H1 (cell line): ENCODE measurements around the gene CDPF1. TPM values are rescaled to one million over a fixed set of nuclear protein-coding genes. Genes with fewer than 3 reads are reported as not detected.
A peak's percentile ranks its signal among the peaks of the same experiment; 100 is the strongest.

ENCODE experiments used
- CTCF ChIA-PET: fragments of 300-600 bp; sonication (Branson Sonifier 250); formaldehyde crosslinking; loops from one replicate; lab custom pipeline; 2021; ENCODE audit not compliant: partially characterized antibody; lab: Charles Lee
- POLR2A ChIA-PET: fragments of 300-600 bp; sonication (Branson Sonifier 250); formaldehyde crosslinking; loops from one replicate; lab custom pipeline; 2021; ENCODE audit warnings: inconsistent platforms; ENCODE audit not compliant: partially characterized antibody; lab: Charles Lee
- DNase-seq, 2 experiments: peaks; one replicate each; pipeline versions ENCODE4 v3.0.0 to v3.0.0-alpha.2; 2010 to 2022; ENCODE audit warnings: low spot score in 2 of 2, low read depth in 1 of 2, mixed read lengths in 1 of 2
- FAIRE-seq: peaks from 2 replicates; lab custom pipeline; 2011; peaks lifted over from hg19 to GRCh38; lab: Jason Lieb, UNC
- H2AFZ ChIP-seq: 2 replicates; pipeline ENCODE4 v1.8.1; 2012; ENCODE audit warnings: low read length, inconsistent platforms
- H2AK5ac ChIP-seq: 2 replicates; pipeline ENCODE4 v1.6.1; 2013; ENCODE audit warnings: low read depth, low read length
- H2BK120ac ChIP-seq: replicated peaks from 2 replicates; pipeline ENCODE3; 2013; ENCODE audit warnings: low read depth, low read length, inconsistent platforms
- H2BK12ac ChIP-seq: 2 replicates; pipeline ENCODE4 v1.6.1; 2013; ENCODE audit warnings: low read depth, low read length
- H2BK15ac ChIP-seq: 2 replicates; pipeline ENCODE4 v1.6.1; 2013; ENCODE audit warnings: low read length
- H2BK20ac ChIP-seq: 2 replicates; pipeline ENCODE4 v1.6.1; 2013; ENCODE audit warnings: low read length
- H2BK5ac ChIP-seq: 2 replicates; pipeline ENCODE4 v1.6.1; 2013; ENCODE audit warnings: low read depth, low read length
- H3K14ac ChIP-seq: 2 replicates; pipeline ENCODE4 v1.6.1; 2013; ENCODE audit warnings: inconsistent platforms; ENCODE audit not compliant: insufficient read length
- H3K18ac ChIP-seq: 2 replicates; pipeline ENCODE4 v1.6.1; 2013; ENCODE audit warnings: low read length; ENCODE audit errors: extremely low read depth
- H3K23ac ChIP-seq: 2 replicates; pipeline ENCODE4 v1.6.1; 2013; ENCODE audit warnings: inconsistent platforms; ENCODE audit not compliant: insufficient read length
- H3K23me2 ChIP-seq: 2 replicates; pipeline ENCODE4 v1.6.1; 2013; ENCODE audit warnings: low read depth, low read length
- H3K27ac ChIP-seq: 2 replicates; pipeline ENCODE4 v1.6.1; 2011; ENCODE audit warnings: low read depth, low read length, inconsistent platforms
- H3K27me3 ChIP-seq, 4 experiments: replicated peaks in 1 of 4; 1 replicate in 1 of 4; 2 replicates in 3 of 4; pipeline versions ENCODE4 v1.6.1 to v1.8.1; 2011 to 2013; ENCODE audit warnings: low read length in 3 of 4, mild to moderate bottlenecking in 3 of 4, inconsistent platforms in 2 of 4, mixed read lengths in 2 of 4, moderate library complexity in 1 of 4; ENCODE audit not compliant: control insufficient read depth in 3 of 4, insufficient read depth in 3 of 4; ENCODE audit errors: extremely low read depth in 1 of 4
- H3K36me3 ChIP-seq, 4 experiments: 2 replicates each; pipeline versions ENCODE4 v1.6.1 to v1.8.1; 2011 to 2013; ENCODE audit warnings: mild to moderate bottlenecking in 4 of 4, low read length in 3 of 4, moderate library complexity in 2 of 4, control low read depth in 1 of 4, inconsistent platforms in 1 of 4; ENCODE audit not compliant: insufficient read depth in 4 of 4, control insufficient read depth in 2 of 4
- H3K4ac ChIP-seq: replicated peaks from 2 replicates; pipeline ENCODE3; 2013; ENCODE audit warnings: low read length, low read depth, mixed read lengths, inconsistent platforms; ENCODE audit not compliant: insufficient read length
- H3K4me1 ChIP-seq, 4 experiments: replicated peaks in 1 of 4; 1 replicate in 1 of 4; 2 replicates in 3 of 4; pipeline versions ENCODE4 v1.6.1 to v1.8.1; 2011 to 2013; ENCODE audit warnings: low read length in 3 of 4, inconsistent platforms in 2 of 4, mixed read lengths in 1 of 4; ENCODE audit not compliant: insufficient read depth in 4 of 4, control insufficient read depth in 3 of 4
- H3K4me2 ChIP-seq, 2 experiments: 2 replicates each; pipeline versions ENCODE4 v1.6.1 to v1.8.1; 2011 to 2013; ENCODE audit warnings: low read depth in 2 of 2, low read length in 2 of 2, control low read depth in 1 of 2, inconsistent platforms in 1 of 2, mild to moderate bottlenecking in 1 of 2; ENCODE audit not compliant: insufficient read depth in 1 of 2
- H3K4me3 ChIP-seq, 4 experiments: fragments of 200-600, 300-600 bp in 1 of 4; sonication (generic), shearing (Covaris generic), sonication (Bioruptor Twin) in 1 of 4; 2 replicates each; pipeline versions ENCODE4 v1.5.1 to v1.8.1; 2011 to 2016; ENCODE audit warnings: low read length in 4 of 4, low read depth in 3 of 4, control low read depth in 2 of 4, inconsistent platforms in 2 of 4, mild to moderate bottlenecking in 2 of 4, mixed read lengths in 1 of 4, moderate library complexity in 1 of 4; ENCODE audit not compliant: insufficient read depth in 2 of 4; ENCODE audit errors: extremely low read depth in 1 of 4
- H3K56ac ChIP-seq: replicated peaks from 2 replicates; pipeline ENCODE3; 2013; ENCODE audit warnings: low read depth, mild to moderate bottlenecking, mixed read lengths, low read length, inconsistent platforms; ENCODE audit not compliant: insufficient read length
- H3K79me1 ChIP-seq: 2 replicates; pipeline ENCODE4 v1.6.1; 2013; ENCODE audit warnings: low read depth, low read length, control low read depth
- H3K79me2 ChIP-seq, 2 experiments: 2 replicates each; pipeline versions ENCODE4 v1.6.1 to v1.8.1; 2012 to 2013; ENCODE audit warnings: low read length in 2 of 2, mild to moderate bottlenecking in 2 of 2, inconsistent platforms in 1 of 2; ENCODE audit not compliant: insufficient read depth in 2 of 2, control insufficient read depth in 1 of 2
- H3K9ac ChIP-seq, 4 experiments: replicated peaks in 1 of 4; 1 replicate in 1 of 4; 2 replicates in 3 of 4; pipeline versions ENCODE4 v1.6.1 to v1.8.1; 2011 to 2013; ENCODE audit warnings: low read depth in 3 of 4, low read length in 3 of 4, control low read depth in 2 of 4, mild to moderate bottlenecking in 2 of 4, moderate library complexity in 2 of 4, inconsistent platforms in 1 of 4; ENCODE audit errors: extremely low read depth in 1 of 4
- H3K9me3 ChIP-seq, 2 experiments: 2 replicates each; pipeline versions ENCODE4 v1.6.1 to v1.8.1; 2012 to 2013; ENCODE audit warnings: mild to moderate bottlenecking in 2 of 2, moderate library complexity in 2 of 2, control low read depth in 1 of 2, inconsistent platforms in 1 of 2, low read depth in 1 of 2, low read length in 1 of 2, mixed read lengths in 1 of 2; ENCODE audit not compliant: insufficient read depth in 2 of 2
- H4K20me1 ChIP-seq, 2 experiments: replicated peaks in 1 of 2; 2 replicates each; pipeline versions ENCODE3 to v1.8.1; 2011 to 2013; ENCODE audit warnings: inconsistent platforms in 2 of 2, low read length in 2 of 2, mild to moderate bottlenecking in 1 of 2; ENCODE audit not compliant: insufficient read depth in 2 of 2, control insufficient read depth in 1 of 2
- H4K5ac ChIP-seq: 2 replicates; pipeline ENCODE4 v1.6.1; 2013; ENCODE audit warnings: low read length, low read depth, mixed read lengths, inconsistent platforms; ENCODE audit not compliant: insufficient read length
- H4K8ac ChIP-seq: 2 replicates; pipeline ENCODE4 v1.8.0; 2013; ENCODE audit warnings: mild to moderate bottlenecking, moderate library complexity, low read length, inconsistent platforms; ENCODE audit not compliant: insufficient read depth; ENCODE audit errors: extremely low read depth
- H4K91ac ChIP-seq: replicated peaks from 2 replicates; pipeline ENCODE3; 2013; ENCODE audit warnings: low read length, mixed read lengths, inconsistent platforms; ENCODE audit not compliant: insufficient read length
- BRCA1 ChIP-seq: IDR thresholded peaks from 2 replicates; pipeline ENCODE4 v1.6.1; 2012; ENCODE audit warnings: low read depth, low read length, improper control_type of control experiment
- NRF1 ChIP-seq: IDR thresholded peaks from 2 replicates; pipeline ENCODE4 v1.6.1; 2011; ENCODE audit warnings: mild to moderate bottlenecking, low read depth, low read length, improper control_type of control experiment
- POLR2A ChIP-seq, 2 experiments: IDR thresholded peaks; 1 replicate in 1 of 2; 2 replicates in 1 of 2; pipeline ENCODE4 v1.6.1; 2011; ENCODE audit warnings: low read depth in 2 of 2, low read length in 2 of 2, mild to moderate bottlenecking in 2 of 2; ENCODE audit errors: control extremely low read depth in 1 of 2
- SP4 ChIP-seq: IDR thresholded peaks from 2 replicates; pipeline ENCODE4 v1.6.1; 2012; ENCODE audit warnings: low read length, inconsistent platforms
- ZNF274 ChIP-seq: IDR thresholded peaks from 2 replicates; pipeline ENCODE4 v1.7.0; 2012; ENCODE audit warnings: low read length, borderline replicate concordance; ENCODE audit errors: extremely low read depth
- WGBS, 2 experiments: shearing (Covaris generic) in 1 of 2; methylation state at CpG; one replicate each; pipeline versions ENCODE4 v1.1.6 to v1.1.7; 2013 to 2015; ENCODE audit warnings: low lambda C conversion rate in 2 of 2, mixed read lengths in 2 of 2, inconsistent platforms in 1 of 2, low coverage in 1 of 2, missing lambda C conversion rate in 1 of 2; ENCODE audit not compliant: insufficient replicate concordance in 2 of 2, insufficient coverage in 1 of 2, insufficient read length in 1 of 2; ENCODE audit errors: extremely low coverage in 1 of 2, missing lambda C conversion rate in 1 of 2; 5-methylcytosine and 5-hydroxymethylcytosine counted together
- polyA plus RNA-seq, 7 experiments: library from polyadenylated mRNA; depleted of rRNA in 3 of 7; stranded (reverse) in 5 of 7; unstranded in 2 of 7; fragments of >200 nt in 5 of 7; fragments of 200-250 nt in 2 of 7; gene quantifications; 1 replicate in 5 of 7; 2 replicates in 1 of 7; 4 replicates in 1 of 7; pipeline versions ENCODE4 v1.2.1 to v1.2.3, GENCODE V29; 2011 to 2013; ENCODE audit warnings: missing spikeins in 2 of 7, mixed read lengths in 2 of 7
- total RNA-seq: library from RNA; stranded (reverse); fragmentation: NEBNext Ultra II Directional; extraction: Animal tissue kit (Norgen Biotek cat#: 25700); gene quantifications from 2 replicates; pipeline ENCODE4 v1.2.1, GENCODE V29; 2021
- TF ChIP-seq, protein P1 (sequence below): IDR thresholded peaks from 2 replicates; pipeline ENCODE4 v1.6.1; 2012; ENCODE audit warnings: inconsistent platforms

The CDPF1 gene
- total and polyA plus RNA-seq, 2 of the 8 experiments (the other 6 are each of a cell fraction or from before 2014, with no cell fraction given), result 9.7 to 13.7 TPM

DNA sequence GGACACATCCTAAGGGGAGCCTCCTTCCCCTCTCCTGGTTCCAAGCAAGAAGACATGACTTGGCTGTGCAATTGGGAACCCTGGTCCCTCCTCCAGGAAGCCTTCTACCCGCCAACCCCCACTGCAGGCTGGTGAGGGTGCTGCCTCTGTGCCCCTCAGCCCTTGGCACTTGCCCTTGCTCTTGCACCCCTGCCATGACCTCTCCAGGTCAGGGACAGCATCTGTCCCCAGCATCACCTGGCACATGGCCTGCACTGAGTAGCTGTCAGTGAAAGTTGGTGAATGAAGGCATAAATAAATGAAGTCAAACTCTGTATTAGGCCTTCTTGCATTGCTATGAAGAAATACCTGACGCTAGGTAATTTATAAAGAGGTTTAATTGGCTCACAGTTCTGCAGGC lies 44.7 kb upstream of the CDPF1 start:
- WGBS, 2 experiments, result 77% methylated on average over 2 of the region's 2 CpGs; no CpG with 5 or more reads in 1 of the 2 experiments
- CTCF ChIA-PET, result interaction anchor here (1.0 kb wide), 2 partner anchors 12 to 269 kb away, joined by 3 read pairs; no protein-coding TSS in a partner anchor
- FAIRE-seq, result no peak

More for the DNA sequence above, 44.7 kb upstream of the CDPF1 start:
- no peak overlapping the region for H3K56ac ChIP-seq
- no peak overlapping the region for H2AK5ac ChIP-seq
- no peak overlapping the region for H3K27ac ChIP-seq
- no peak overlapping the region for H2BK120ac ChIP-seq
- H3K14ac ChIP-seq, result no peak overlapping the region
- POLR2A ChIA-PET, result interaction anchor here (1.3 to 2.0 kb wide), 4 partner anchors 8 to 12 kb away, joined by 4 to 7 read pairs (median 5); no protein-coding TSS in a partner anchor
- H3K23ac ChIP-seq, result no peak overlapping the region
- no peak overlapping the region for H3K9ac ChIP-seq
- no peaks in the 10 kb centered on the region for H3K27me3 ChIP-seq
- H2BK20ac ChIP-seq, result no peak overlapping the region
- TF ChIP-seq BRCA1 (no peak), SP4 (no peak), POLR2A (IDR thresholded peaks at IDR 0.05; ENCODE audit: control extremely low read depth in 1 of 2, low read depth in 2 of 2, low read length in 2 of 2) (no peak), NRF1 (no peak), ZNF274 (no peak)
- TF ChIP-seq, protein P1, sequence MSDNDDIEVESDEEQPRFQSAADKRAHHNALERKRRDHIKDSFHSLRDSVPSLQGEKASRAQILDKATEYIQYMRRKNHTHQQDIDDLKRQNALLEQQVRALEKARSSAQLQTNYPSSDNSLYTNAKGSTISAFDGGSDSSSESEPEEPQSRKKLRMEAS, result no peak
- no peak overlapping the region for H3K4ac ChIP-seq
- H3K9me3 ChIP-seq, result no peaks in the 10 kb centered on the region
- H3K79me2 ChIP-seq, result no peaks in the 10 kb centered on the region
- H4K8ac ChIP-seq, result no peak overlapping the region; the same call in 1 of the 2 replicates
- no peak overlapping the region for H2BK15ac ChIP-seq
- DNase-seq, result no peak
- H2BK5ac ChIP-seq, result no peak overlapping the region
- H4K20me1 ChIP-seq, result peaks cover 2 to 6% of the 10 kb centered on the region in 2 experiments
- peaks cover 14% of the 10 kb centered on the region for H3K23me2 ChIP-seq
- no peak overlapping the region; a peak in 1 of 4 replicates for H3K4me2 ChIP-seq
- no peak overlapping the region for H3K4me3 ChIP-seq
- H2BK12ac ChIP-seq, result no peak overlapping the region
- H3K4me1 ChIP-seq, result peaks cover 4 to 11% (median 5%) of the 10 kb centered on the region in 4 experiments; a peak in 4 of 7 replicates
- H3K79me1 ChIP-seq, result peaks cover 4% of the 10 kb centered on the region
- peaks cover 3 to 10% (median 8%) of the 10 kb centered on the region in 4 experiments; a peak in 6 of 8 replicates for H3K36me3 ChIP-seq
- H3K18ac ChIP-seq, result no peak overlapping the region
- H4K5ac ChIP-seq, result no peak overlapping the region
- peak overlapping the region; percentile 81 for H4K91ac ChIP-seq
- H2AFZ ChIP-seq, result no peak overlapping the region
